Measurements from ENCODE around the gene GALNTL6. TPM values are rescaled to one million over a fixed set of nuclear protein-coding genes. Genes with fewer than 3 reads are reported as not detected.
"Not testable (repeated sequence)": the region's sequence is repeated elsewhere in the genome, so short reads cannot be mapped to it uniquely, and the experiment has no call there.

Gene GALNTL6
- total RNA-seq, 4 donors from 2014 or later = 0.26 to 4.0 (median 1.5) TPM; not detected in 1

GRCh38 chr4:172975651-172976229 is 1162.5 kb downstream of the GALNTL6 start:
- Histone ChIP-seq H3K4me1 (no peaks in the 10 kb centered on the region), H3K36me3 (no peaks in the 10 kb centered on the region), H3K27me3 (peaks cover 2% of the 10 kb centered on the region), H3K9me3 (peaks cover 3% of the 10 kb centered on the region), H3K4me3 (no peak overlapping the region), H3K27ac (no peak overlapping the region)
- TF ChIP-seq CTCF (IDR thresholded peaks at IDR 0.05) (no peak), EP300 (IDR thresholded peaks at IDR 0.05) (no peak), POLR2AphosphoS5 (IDR thresholded peaks at IDR 0.05) (no peak), POLR2A (IDR thresholded peaks at IDR 0.05) (no peak)
- DNase-seq (ENCODE audit: low spot score in 2 of 2) = no peak
- WGBS = 90% methylated on average over 13 of the region's 14 CpGs

GRCh38 chr4:172977491-172978041 is 1164.4 kb downstream of the GALNTL6 start:
- not testable (repeated sequence) for H3K9me3 ChIP-seq, H3K27me3 ChIP-seq
- 84% methylated on average over 4 of the region's 4 CpGs for WGBS

GRCh38 chr4:172978848-172979247 is 1165.6 kb downstream of the GALNTL6 start:
- no peaks in the 10 kb centered on the region for H3K36me3 ChIP-seq
- H3K27ac ChIP-seq = no peak overlapping the region
- WGBS = 71% methylated on average over 4 of the region's 4 CpGs
- H3K4me1 ChIP-seq = peaks cover 4% of the 10 kb centered on the region
- H3K27me3 ChIP-seq = peaks cover 2% of the 10 kb centered on the region
- H3K9me3 ChIP-seq = no peaks in the 10 kb centered on the region
- DNase-seq (ENCODE audit: low spot score in 2 of 2) = no peak
- no peak for TF ChIP-seq CTCF (IDR thresholded peaks at IDR 0.05)
- no peak for TF ChIP-seq POLR2A (IDR thresholded peaks at IDR 0.05)
- no peak for TF ChIP-seq POLR2AphosphoS5 (IDR thresholded peaks at IDR 0.05)
- TF ChIP-seq EP300 (IDR thresholded peaks at IDR 0.05) = no peak
- no peak overlapping the region for H3K4me3 ChIP-seq

More at GRCh38 chr4:172977491-172978041, 1164.4 kb downstream of the GALNTL6 start:
- not testable (repeated sequence) for H3K36me3 ChIP-seq; H3K27ac ChIP-seq; H3K4me1 ChIP-seq; H3K4me3 ChIP-seq; DNase-seq (ENCODE audit: low spot score in 2 of 2)

GRCh38 chr4:172979332-172979731 is 1166.1 kb downstream of the GALNTL6 start:
- TF ChIP-seq POLR2AphosphoS5 (IDR thresholded peaks at IDR 0.05) = no peak
- no peak for TF ChIP-seq CTCF (IDR thresholded peaks at IDR 0.05)
- no peak for TF ChIP-seq EP300 (IDR thresholded peaks at IDR 0.05)
- peaks cover 4% of the 10 kb centered on the region for H3K4me1 ChIP-seq
- DNase-seq (ENCODE audit: low spot score in 2 of 2) = no peak
- H3K27ac ChIP-seq = no peak overlapping the region
- 88% methylated on average over 1 of the region's 1 CpG for WGBS
- H3K27me3 ChIP-seq = peaks cover 2% of the 10 kb centered on the region
- H3K36me3 ChIP-seq = no peaks in the 10 kb centered on the region
- no peaks in the 10 kb centered on the region for H3K9me3 ChIP-seq
- no peak overlapping the region for H3K4me3 ChIP-seq

GRCh38 chr4:172980219-172980618 is 1167.0 kb downstream of the GALNTL6 start:
- DNase-seq (ENCODE audit: low spot score in 2 of 2) = no peak
- Histone ChIP-seq H3K9me3 (no peaks in the 10 kb centered on the region), H3K27ac (no peak overlapping the region), H3K36me3 (no peaks in the 10 kb centered on the region), H3K27me3 (no peaks in the 10 kb centered on the region), H3K4me3 (no peak overlapping the region), H3K4me1 (peaks cover 4% of the 10 kb centered on the region)
- 95% methylated on average over 3 of the region's 3 CpGs for WGBS
- no peak for TF ChIP-seq POLR2A (IDR thresholded peaks at IDR 0.05)
- TF ChIP-seq EP300 (IDR thresholded peaks at IDR 0.05) = no peak
- no peak for TF ChIP-seq CTCF (IDR thresholded peaks at IDR 0.05)
- no peak for TF ChIP-seq POLR2AphosphoS5 (IDR thresholded peaks at IDR 0.05)

Measured in suprapubic skin (tissue), 4 donors.